A549 (cell line): ENCODE data around the gene MOCS1. TPM values are rescaled to one million over a fixed set of nuclear protein-coding genes. Genes with fewer than 3 reads are reported as not detected.

Source experiments
- ATAC-seq, 2 experiments: fragments of 200-7000 bp in 1 of 2; fragments of >200 bp in 1 of 2; cut with Nextera tagmentation in 1 of 2; cut with Tn5 transposase in 1 of 2; 3 replicates each; pipeline versions ENCODE4 v1.8.0 to v1.9.1; 2018 to 2020; ENCODE audit warnings: mild to moderate bottlenecking in 1 of 2, moderate library complexity in 1 of 2
- CTCF ChIA-PET: fragments of 300-600 bp; sonication (Branson Sonifier 250); formaldehyde crosslinking; extraction: SDS; loops from one replicate; lab custom pipeline; 2021; ENCODE audit warnings: antibody characterized with exemption, inconsistent platforms; lab: Yijun Ruan, JAX
- POLR2A ChIA-PET: fragments of 350-600 bp; formaldehyde crosslinking; extraction: SDS; loops from one replicate; lab custom pipeline; 2021; ENCODE audit warnings: antibody characterized with exemption, inconsistent platforms; lab: Yijun Ruan, JAX
- DNase-seq, 2 experiments: peaks; one replicate each; pipeline versions ENCODE4 v3.0.0 to v3.0.0-alpha.2; 2011 to 2016; ENCODE audit warnings: low read depth in 1 of 2, low spot score in 1 of 2
- FAIRE-seq: peaks from 2 replicates; lab custom pipeline; 2011; peaks lifted over from hg19 to GRCh38; lab: Jason Lieb, UNC
- H3K27ac ChIP-seq, 2 experiments: fragments of >200 bp; sonication (Bioruptor Twin); formaldehyde crosslinking; 3 replicates each; pipeline ENCODE4 v1.5.1; 2016 to 2017
- H3K4me1 ChIP-seq: fragments of >200 bp; sonication (Bioruptor Twin); formaldehyde crosslinking; 3 replicates; pipeline ENCODE4 v1.6.1; 2016
- H3K4me2 ChIP-seq: fragments of >200 bp; sonication (Bioruptor Twin); formaldehyde crosslinking; 3 replicates; pipeline ENCODE4 v1.6.1; 2016
- H3K4me3 ChIP-seq: fragments of >200 bp; sonication (Bioruptor Twin); formaldehyde crosslinking; 3 replicates; pipeline ENCODE4 v1.5.1; 2016
- H3K9me3 ChIP-seq: fragments of >200 bp; sonication (Bioruptor Twin); formaldehyde crosslinking; 3 replicates; pipeline ENCODE4 v1.6.1; 2016
- CBX2 ChIP-seq: fragments of 200-600 bp; sonication (generic); IDR thresholded peaks from 2 replicates; pipeline ENCODE4 v1.6.1; 2016; ENCODE audit warnings: low read depth, mild to moderate bottlenecking, borderline replicate concordance
- CHD4 ChIP-seq: fragments of 200-600 bp; sonication (generic); IDR thresholded peaks from 2 replicates; pipeline ENCODE4 v1.6.1; 2016; ENCODE audit warnings: antibody characterized with exemption, mild to moderate bottlenecking, borderline replicate concordance
- EHF ChIP-seq: fragments of 250-450 bp; sonication (Bioruptor Pico); IDR thresholded peaks from 2 replicates; pipeline ENCODE4 v1.5.0; 2020; ENCODE audit warnings: mild to moderate bottlenecking
- EP300 ChIP-seq, 2 experiments: fragments of >200 bp; sonication (Bioruptor Twin); formaldehyde crosslinking; IDR thresholded peaks; 2 replicates in 1 of 2; 3 replicates in 1 of 2; pipeline ENCODE4 v1.6.1; 2016 to 2017
- FOXS1 ChIP-seq: fragments of 250-450 bp; sonication (Bioruptor Pico); IDR thresholded peaks from 2 replicates; pipeline ENCODE4 v1.5.0; 2020; ENCODE audit warnings: mild to moderate bottlenecking, moderate library complexity
- HEYL ChIP-seq: fragments of 250-450 bp; sonication (Bioruptor Pico); IDR thresholded peaks from 2 replicates; pipeline ENCODE4 v1.8.0; 2021; ENCODE audit warnings: mild to moderate bottlenecking, moderate library complexity
- HOXB13 ChIP-seq: fragments of 250-450 bp; sonication (Bioruptor Pico); IDR thresholded peaks from 2 replicates; pipeline ENCODE4 v1.5.0; 2020; ENCODE audit warnings: low read depth, mild to moderate bottlenecking, moderate library complexity
- KDM1A ChIP-seq: fragments of 200-600 bp; sonication (generic); IDR thresholded peaks from 2 replicates; pipeline ENCODE4 v1.6.1; 2016; ENCODE audit warnings: low read depth, mild to moderate bottlenecking
- KDM5A ChIP-seq: fragments of 200-600 bp; sonication (generic); IDR thresholded peaks from 2 replicates; pipeline ENCODE4 v1.6.1; 2016; ENCODE audit warnings: antibody characterized with exemption, mild to moderate bottlenecking
- MAZ ChIP-seq: fragments of 150-350 bp; IDR thresholded peaks from 2 replicates; pipeline ENCODE4 v1.6.1; 2014; ENCODE audit warnings: antibody characterized with exemption, low read depth, low read length, borderline replicate concordance
- NR3C1 ChIP-seq: fragments of >200 bp; sonication (Bioruptor Twin); formaldehyde crosslinking; IDR thresholded peaks from 3 replicates; pipeline ENCODE4 v1.6.1; 2017
- POLR2A ChIP-seq: IDR thresholded peaks from 2 replicates; pipeline ENCODE4 v1.6.1; 2012; ENCODE audit warnings: mild to moderate bottlenecking, low read length
- RARB ChIP-seq: fragments of 250-450 bp; sonication (Bioruptor Pico); IDR thresholded peaks from 2 replicates; pipeline ENCODE4 v1.8.0; 2021; ENCODE audit warnings: mild to moderate bottlenecking, moderate library complexity
- RCOR1 ChIP-seq: fragments of 150-350 bp; IDR thresholded peaks from 2 replicates; pipeline ENCODE4 v1.6.1; 2014; ENCODE audit warnings: antibody characterized with exemption, low read length, low read depth
- RFX5 ChIP-seq: fragments of 450-650 bp; IDR thresholded peaks from 2 replicates; pipeline ENCODE4 v1.7.1; 2014; ENCODE audit warnings: antibody characterized with exemption, mild to moderate bottlenecking, moderate library complexity
- WGBS: methylation state at CpG from one replicate; pipeline ENCODE4 v1.1.6; 2017; ENCODE audit errors: missing lambda C conversion rate; 5-methylcytosine and 5-hydroxymethylcytosine counted together
- polyA plus RNA-seq, 4 experiments: library from polyadenylated mRNA; depleted of rRNA in 3 of 4; stranded (reverse); fragments of >200 nt; fragmentation: RNase III in 1 of 4; extraction: RNeasy Plus Mini Kit Qiagen cat#74134 plus additional on column Dnase treatment in 1 of 4; gene quantifications; 2 replicates in 3 of 4; 3 replicates in 1 of 4; pipeline ENCODE4 v1.2.3, GENCODE V29; 2011 to 2017
- TF ChIP-seq, protein P1 (sequence below): IDR thresholded peaks from 2 replicates; pipeline ENCODE4 v1.6.1; 2012; ENCODE audit warnings: low read depth, borderline replicate concordance
- TF ChIP-seq, protein P2 (sequence below): fragments of 250-450 bp; sonication (Bioruptor Pico); IDR thresholded peaks from 2 replicates; pipeline ENCODE4 v1.5.0; 2021; ENCODE audit warnings: mild to moderate bottlenecking, moderate library complexity, borderline replicate concordance

The MOCS1 gene
- polyA plus RNA-seq, 2 of the 4 experiments (the other 2 are of a cell fraction), result 0.68 to 1.8 TPM

DNA sequence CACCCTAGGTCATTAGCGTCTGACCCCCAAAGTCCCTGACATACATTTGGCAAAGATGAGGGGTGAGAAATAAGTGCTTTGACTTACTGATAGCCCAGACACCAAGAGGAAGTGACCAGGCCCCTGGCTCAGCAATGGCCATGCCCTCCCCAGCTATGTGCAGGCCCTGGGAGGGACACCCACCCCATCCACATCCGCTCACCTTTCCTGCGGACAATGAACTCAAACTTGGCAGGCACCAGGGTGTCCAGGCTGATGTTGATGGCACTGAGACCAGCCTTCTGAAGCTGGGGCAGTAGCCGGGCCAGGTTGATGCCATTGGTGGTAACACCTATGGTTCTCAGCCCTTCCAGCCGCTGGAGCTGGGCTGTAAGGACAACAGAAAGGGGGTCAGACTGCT lies 18.4 kb downstream of the MOCS1 start:
- H3K4me2 ChIP-seq, result no peak overlapping the region
- ChIA-PET CTCF (no interaction called here), POLR2A (no interaction called here)
- no peak for ATAC-seq
- H3K4me3 ChIP-seq, result no peak overlapping the region
- WGBS, result 76% methylated on average over 3 of the region's 5 CpGs
- H3K4me1 ChIP-seq, result no peaks in the 10 kb centered on the region
- DNase-seq, result no peak
- no peaks in the 10 kb centered on the region for H3K9me3 ChIP-seq
- no peak overlapping the region for H3K27ac ChIP-seq
- TF ChIP-seq FOXS1 (no peak), CHD4 (no peak), RARB (CRISPR knock-in tag) (no peak), HEYL (no peak), RCOR1 (no peak), MAZ (no peak)
- FAIRE-seq, result no peak

DNA sequence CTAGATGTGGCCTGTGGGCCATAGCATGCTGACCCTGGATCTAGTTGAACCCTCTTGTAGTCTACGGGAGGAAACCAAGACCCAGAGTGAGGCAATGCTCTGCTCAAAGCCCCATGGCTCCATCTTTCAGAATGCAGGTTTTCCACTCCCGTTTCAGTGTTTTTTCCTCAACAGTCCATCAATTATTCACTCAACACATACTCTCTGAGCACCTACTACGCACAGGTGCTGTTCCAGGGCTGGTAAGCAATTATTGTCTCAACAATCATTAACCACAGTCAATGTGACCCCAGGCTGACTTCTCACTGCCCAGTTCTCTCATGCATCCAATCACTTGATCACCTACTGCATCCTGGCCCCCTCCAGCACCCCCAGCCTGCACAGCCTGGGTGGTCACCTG lies 20.0 kb downstream of the MOCS1 start:
- Histone ChIP-seq H3K4me1 (no peaks in the 10 kb centered on the region), H3K9me3 (no peaks in the 10 kb centered on the region), H3K4me2 (no peak overlapping the region)
- FAIRE-seq (no peak), DNase-seq (no peak)
- TF ChIP-seq, protein P1, sequence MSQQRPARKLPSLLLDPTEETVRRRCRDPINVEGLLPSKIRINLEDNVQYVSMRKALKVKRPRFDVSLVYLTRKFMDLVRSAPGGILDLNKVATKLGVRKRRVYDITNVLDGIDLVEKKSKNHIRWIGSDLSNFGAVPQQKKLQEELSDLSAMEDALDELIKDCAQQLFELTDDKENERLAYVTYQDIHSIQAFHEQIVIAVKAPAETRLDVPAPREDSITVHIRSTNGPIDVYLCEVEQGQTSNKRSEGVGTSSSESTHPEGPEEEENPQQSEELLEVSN, result no peak
- TF ChIP-seq POLR2A (no peak), CHD4 (no peak), EP300 (IDR thresholded peaks at IDR 0.05) (no peak), NR3C1 (no peak), HEYL (no peak), EHF (CRISPR knock-in tag) (no peak)
- TF ChIP-seq, all 56 proteins: peak for 0
- Histone ChIP-seq H3K4me3 (no peak overlapping the region), H3K27ac (no peak overlapping the region)
- POLR2A ChIA-PET, result no interaction called here
- CTCF ChIA-PET, result no interaction called here
- no peak for ATAC-seq
- WGBS, result 38% methylated on average over 3 of the region's 3 CpGs

DNA sequence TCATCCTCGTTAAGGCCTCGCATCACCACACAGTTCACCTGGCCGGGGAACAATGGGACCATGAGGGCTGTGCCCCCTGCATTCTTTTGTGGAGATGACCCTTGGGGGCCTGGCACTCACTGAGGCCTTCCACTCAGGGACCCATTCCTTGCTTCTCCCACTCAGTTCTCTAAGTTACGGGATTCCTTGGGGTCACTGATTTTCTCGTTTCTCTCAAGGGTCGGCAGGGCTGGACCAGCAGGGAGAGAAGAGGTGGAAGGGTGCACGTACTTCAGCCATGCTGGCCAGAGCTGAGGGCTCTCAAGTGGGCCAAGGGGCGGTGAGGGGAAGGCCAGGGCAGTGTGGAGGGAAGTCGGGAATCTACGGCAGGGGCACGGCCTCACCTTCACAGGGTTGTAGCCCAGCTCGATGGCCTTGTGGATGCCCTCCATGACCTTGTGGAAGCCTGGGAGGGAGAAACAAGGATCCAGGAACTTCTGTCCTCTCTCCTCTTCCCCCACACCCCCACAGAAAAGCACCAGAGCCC lies 20.8 kb downstream of the MOCS1 start:
- Histone ChIP-seq H3K9me3 (no peaks in the 10 kb centered on the region), H3K27ac (no peak overlapping the region), H3K4me2 (no peak overlapping the region), H3K4me3 (no peak overlapping the region), H3K4me1 (no peaks in the 10 kb centered on the region)
- no peak for DNase-seq
- ChIA-PET CTCF (no interaction called here), POLR2A (no interaction called here)
- TF ChIP-seq RFX5 (no peak), NR3C1 (no peak)
- FAIRE-seq, result no peak
- 73% methylated on average over 7 of the region's 12 CpGs for WGBS
- ATAC-seq, result no peak

DNA sequence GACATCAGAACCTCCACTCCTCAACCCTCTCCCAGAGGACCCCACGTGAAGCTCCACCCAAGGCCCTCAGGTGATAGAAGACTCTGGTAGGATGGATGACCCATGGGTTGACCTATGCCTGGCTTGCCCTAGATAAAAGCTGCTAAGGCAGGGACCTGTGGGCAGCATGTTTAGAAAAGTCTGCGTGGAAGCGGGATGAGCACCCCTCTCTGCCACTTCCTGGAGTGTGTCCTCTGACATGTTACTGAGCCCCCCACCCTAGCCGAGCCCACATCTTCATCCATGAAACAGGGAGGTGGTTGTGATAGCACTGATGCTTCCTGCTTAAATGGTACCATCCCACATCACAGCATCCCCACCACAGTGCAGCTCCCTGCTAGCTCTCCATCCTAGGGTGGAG lies 21.8 kb downstream of the MOCS1 start:
- ChIA-PET POLR2A (no interaction called here), CTCF (no interaction called here)

More for the DNA sequence above, 21.8 kb downstream of the MOCS1 start:
- H3K4me3 ChIP-seq, result no peak overlapping the region
- DNase-seq, result no peak
- TF ChIP-seq HOXB13 (CRISPR knock-in tag) (no peak), RFX5 (no peak), KDM5A (no peak), CBX2 (no peak), KDM1A (no peak)
- TF ChIP-seq, protein P2, sequence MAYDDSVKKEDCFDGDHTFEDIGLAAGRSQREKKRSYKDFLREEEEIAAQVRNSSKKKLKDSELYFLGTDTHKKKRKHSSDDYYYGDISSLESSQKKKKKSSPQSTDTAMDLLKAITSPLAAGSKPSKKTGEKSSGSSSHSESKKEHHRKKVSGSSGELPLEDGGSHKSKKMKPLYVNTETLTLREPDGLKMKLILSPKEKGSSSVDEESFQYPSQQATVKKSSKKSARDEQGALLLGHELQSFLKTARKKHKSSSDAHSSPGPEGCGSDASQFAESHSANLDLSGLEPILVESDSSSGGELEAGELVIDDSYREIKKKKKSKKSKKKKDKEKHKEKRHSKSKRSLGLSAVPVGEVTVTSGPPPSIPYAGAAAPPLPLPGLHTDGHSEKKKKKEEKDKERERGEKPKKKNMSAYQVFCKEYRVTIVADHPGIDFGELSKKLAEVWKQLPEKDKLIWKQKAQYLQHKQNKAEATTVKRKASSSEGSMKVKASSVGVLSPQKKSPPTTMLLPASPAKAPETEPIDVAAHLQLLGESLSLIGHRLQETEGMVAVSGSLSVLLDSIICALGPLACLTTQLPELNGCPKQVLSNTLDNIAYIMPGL (CRISPR knock-in tag), result no peak
- 36% methylated on average over 2 of the region's 4 CpGs for WGBS
- no peak overlapping the region for H3K4me2 ChIP-seq
- H3K4me1 ChIP-seq, result no peaks in the 10 kb centered on the region
- no peak for FAIRE-seq
- ATAC-seq, result no peak
- no peak overlapping the region for H3K27ac ChIP-seq
- no peaks in the 10 kb centered on the region for H3K9me3 ChIP-seq
